ENCODE measurements around the gene LTK.

Gene LTK

DNA sequence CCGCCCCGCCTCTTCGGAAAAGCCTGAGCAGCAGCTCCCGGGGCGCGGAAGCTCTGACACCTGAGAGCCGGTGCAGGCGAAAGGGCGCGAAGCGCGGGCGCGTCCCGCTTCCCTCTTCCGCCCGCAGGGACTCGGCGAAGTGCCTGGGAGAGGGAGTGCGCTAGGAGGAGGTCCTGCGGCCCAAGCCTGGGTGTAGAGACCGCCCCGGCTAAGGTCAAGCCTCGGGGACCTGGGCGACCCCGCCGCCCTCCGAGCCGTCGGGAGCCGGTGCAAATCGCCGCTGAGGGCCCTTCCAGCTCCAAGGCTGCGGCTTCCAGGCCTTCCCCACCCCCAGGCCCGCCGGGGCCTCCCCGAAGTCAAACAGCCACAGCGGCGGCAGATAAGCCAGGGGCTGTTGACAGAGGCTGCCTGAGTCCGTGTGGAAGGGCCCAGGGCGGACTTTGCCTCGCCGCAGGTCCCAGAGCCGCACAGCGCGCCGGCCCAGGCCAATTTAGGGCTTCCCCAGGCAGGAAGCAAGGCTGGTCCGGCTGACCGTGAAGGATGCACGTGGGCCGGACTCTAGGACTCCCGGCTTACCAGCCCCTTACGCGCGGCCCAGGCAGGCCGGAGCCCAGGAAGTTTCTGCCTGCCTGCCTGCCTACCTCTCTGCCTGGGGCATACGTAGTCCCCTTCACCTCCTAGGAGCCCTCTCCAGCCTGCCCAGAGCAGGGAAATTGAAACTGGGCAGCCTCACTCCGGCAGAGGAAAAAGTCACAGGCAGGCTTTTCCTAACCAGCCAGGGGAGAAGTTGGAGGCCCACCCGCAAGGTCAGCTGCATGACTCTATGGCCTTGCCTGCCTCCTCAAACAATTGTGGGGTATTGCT, 17.7 kb downstream of the LTK start:
- DNase-seq = no peak

DNA sequence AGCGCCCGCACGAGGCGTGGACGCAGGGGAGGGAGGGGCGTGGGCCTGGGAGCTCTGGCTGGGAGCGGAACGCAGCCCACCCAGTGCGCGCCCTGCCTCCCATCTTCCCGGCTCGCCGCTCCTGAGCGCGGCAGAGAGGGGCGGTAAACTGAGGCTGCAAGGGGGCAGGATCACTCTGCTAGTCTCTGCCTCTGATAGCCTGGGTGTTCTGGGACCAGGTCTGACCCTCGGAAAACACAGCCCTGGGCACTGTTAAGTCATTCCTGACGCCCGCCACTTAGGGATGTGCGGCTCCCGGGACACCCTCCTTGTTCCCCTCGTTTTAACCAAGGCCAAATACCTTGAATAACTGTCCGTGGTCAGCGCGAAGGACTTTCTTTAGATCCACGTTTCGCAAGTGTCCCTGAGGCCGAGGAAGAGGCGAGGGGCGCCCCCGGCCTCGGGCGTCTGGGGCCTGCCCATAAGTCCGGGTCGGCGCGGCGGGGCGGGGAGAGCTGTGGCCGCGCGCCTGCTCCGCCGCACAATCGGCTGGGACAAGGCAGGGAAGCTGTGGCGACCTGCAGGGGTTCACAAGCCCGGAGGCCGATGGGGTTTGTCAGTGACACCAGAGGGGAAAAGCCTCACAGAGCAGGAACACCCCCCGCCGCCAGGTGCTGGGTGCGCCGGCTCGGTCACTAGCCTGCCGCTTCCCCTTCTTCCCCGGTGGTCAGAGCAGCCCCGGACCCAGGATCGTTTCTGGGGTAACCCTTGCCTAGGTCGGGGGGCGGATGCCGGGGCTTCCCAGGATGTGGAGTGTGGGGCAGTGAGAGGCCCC, 18.5 kb downstream of the LTK start:
- no peak for DNase-seq

DNA sequence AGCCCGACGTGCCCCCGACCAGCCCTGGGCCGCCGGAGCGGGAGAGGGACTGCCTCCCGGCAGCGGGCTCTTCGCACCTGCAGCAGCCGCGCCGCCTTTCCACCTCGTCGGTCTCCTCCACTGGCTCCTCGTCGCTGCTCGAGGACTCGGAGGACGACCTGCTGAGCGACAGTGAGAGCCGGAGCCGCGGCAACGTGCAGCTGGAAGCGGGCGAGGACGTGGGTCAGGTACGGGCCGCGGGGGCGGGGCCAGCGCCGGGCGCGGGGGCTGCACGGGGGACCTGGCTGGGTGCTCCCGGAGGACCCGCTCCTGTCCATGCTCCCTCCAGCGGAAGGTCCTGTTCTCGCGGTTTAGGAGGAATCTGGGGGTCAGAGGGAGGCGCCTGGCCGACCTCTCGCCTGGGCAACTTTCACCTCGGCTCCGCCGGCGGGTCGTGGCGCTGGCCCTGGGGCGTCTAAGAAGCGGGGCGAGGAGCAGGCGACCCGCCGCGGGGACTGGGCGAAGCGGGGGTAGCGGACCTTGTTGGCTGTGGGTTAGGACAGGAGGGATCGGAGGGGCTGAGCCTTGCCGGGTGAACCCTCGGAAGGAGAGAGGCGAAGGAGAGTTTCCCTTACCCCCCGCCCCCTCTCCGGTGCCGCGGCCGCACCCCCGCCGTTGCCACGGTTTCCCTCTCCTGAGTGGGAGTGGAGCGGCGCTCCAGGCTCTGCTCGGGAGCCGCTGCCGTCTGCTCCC, 19.3 kb downstream of the LTK start:
- no peak for DNase-seq

- no peak for DNase-seq
Measured at GRCh38 chr15:41493902-41494189, 19.8 kb downstream of the LTK start.

- peak; percentile 56 to 83 for DNase-seq
Measured at GRCh38 chr15:41493205-41493901, 20.3 kb downstream of the LTK start, which contains the start of gene ITPKA. TSS of gene ITPKA (plus strand) at chr15:41493874. CDS start at chr15:41493928, 54 bp downstream.

- DNase-seq = no peak
Measured at GRCh38 chr15:41492597-41493204, 20.9 kb downstream of the LTK start.

- DNase-seq = no peak
Measured at GRCh38 chr15:41491889-41492288, 21.7 kb downstream of the LTK start.

DNA sequence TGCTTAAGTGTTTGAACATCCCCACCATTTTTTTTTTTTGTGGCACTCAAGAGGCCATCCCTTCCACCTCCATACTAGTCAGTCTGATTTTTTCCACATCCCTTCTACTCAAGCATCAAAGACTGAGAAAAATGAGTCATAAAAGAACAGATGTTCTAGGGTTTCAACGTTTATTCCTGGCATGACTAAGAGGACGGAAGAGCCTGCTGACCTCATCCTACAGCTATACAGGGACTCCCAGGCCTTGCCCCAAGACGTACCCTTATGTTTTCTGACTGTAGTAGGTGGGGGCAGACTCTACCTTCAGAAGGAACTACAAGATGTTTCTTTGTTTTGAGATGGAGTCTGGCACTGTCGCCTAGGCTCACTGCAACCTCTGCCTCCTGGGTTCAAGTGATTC, 23.3 kb downstream of the LTK start:
- peak; percentile 88 to 95 for DNase-seq

- DNase-seq = no peak
Measured at GRCh38 chr15:41489641-41490040, 24.0 kb downstream of the LTK start.

- DNase-seq = no peak
Measured at GRCh38 chr15:41487802-41488201, 25.8 kb downstream of the LTK start.

GRCh38 chr15:41487381-41487780, 26.2 kb downstream of the LTK start:
- DNase-seq = no peak

DNA sequence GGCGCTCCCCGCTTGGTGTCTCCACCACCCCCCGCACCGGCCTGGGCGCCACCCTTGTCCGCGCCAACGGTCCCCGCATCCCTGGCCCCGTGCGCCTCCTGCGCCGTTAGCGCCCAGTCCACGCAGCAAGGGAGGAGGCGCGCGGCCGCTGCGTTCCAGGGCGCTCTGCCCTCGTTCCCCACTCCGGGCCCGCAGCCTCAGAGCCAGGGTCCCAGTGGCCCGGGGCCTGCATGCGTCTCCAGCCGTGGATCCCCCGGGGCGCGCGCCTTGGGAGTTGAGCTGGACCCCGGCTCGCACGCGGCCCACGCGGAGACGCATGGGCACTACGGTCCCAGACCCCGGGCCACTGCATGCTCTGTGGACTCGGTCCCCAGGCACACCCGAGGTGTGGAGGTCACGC, 27.3 kb downstream of the LTK start:
- no peak for DNase-seq

DNA sequence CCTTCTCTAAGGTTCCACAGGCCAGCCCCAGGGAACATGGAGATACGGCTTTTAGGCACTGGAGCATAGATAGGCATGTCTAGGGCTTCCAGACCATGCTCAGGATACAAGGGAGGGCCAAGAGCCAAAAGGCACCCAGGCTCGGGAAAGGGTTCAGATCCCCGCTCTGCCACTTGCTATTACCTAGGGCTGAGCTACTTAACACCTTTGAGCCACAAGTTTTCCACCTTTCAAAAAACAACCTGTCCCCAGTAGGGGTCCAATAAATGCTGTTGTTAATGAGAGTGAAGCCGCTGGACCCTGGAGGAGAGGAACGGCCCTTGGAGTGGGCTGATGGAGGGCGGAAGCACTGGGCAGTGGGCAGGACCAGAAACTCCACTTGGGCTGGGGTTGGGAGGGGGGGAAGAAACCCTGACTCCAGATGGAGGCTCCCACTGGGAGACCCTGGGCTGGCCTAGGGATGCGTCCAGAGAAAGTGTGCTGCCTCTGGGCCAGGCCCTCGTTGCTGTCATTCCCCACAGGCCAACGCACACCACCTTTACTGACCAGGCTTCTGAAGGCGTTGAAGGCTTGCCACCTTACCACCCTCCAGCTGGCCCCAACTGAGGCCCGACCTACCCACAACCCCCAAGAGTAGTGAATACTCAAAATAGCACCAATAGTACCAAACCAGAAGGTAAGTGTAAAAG, 28.5 kb downstream of the LTK start:
- DNase-seq = no peak

DNA sequence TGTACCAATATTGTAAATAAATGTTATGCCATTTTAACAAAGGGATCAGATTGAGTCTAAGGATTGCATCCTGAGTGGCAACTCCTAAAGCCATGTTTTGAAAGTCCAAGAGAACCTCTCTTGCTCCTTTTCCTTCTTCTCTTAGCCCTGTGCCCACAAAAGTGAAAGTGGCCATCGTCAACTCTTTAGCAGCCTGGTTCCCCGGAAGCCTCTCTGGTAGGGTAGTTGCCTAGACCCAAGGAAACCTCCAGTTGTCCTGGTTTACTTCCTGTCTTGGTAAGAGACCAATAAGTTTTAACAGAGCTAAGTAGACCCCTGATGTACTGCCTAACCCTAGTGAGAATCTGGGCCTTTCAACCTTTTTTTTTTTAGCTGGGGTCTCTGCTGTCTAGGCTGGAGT, 30.1 kb downstream of the LTK start:
- no peak for DNase-seq

DNA sequence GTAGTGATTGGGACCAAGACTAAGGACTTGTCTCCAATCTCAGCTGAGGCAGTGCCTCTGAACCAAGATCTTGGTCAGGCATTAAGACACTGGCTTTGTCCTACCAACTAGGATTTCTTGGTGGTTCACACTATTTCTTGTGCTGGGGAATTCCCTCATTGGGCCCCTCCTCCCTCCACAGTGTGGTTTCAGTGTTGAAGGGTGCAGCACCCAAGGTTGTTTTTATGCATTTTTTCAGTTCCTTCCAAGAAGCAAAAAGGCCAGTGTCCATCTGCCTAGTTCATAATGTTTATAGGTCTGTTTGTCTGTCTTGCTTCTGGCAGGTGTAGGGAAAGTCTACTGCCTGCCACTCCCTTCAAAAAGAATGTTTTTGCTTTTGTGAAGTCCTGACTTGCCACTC, 30.5 kb downstream of the LTK start:
- no peak for DNase-seq

GRCh38 chr15:41482110-41482877, 31.3 kb downstream of the LTK start:
- DNase-seq = no peak

- no peak for DNase-seq
Measured at GRCh38 chr15:41480396-41481140, 33.1 kb downstream of the LTK start.

- DNase-seq = no peak
Measured at GRCh38 chr15:41476416-41477048, 37.1 kb downstream of the LTK start.

DNA sequence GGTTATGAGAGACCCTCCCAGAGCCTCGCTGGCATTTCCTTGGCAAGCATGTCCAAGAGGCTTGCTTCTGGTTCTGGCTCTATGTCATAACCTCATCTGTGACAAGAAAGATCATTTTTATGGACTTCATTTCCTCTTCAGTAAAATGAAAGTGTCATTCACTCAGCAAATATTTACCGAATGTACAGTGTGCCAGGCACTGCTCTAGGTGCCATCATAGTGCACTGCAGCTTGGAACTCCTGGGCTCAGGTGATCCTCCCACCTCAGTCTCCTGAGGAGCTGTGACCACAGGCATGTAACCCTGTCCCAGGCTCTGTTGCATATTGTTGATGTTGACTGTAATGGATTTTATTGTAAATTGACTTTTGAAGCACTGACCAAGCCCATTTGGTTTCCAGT, 38.7 kb downstream of the LTK start:
- DNase-seq = no peak

GRCh38 chr15:41474436-41474835, 39.2 kb downstream of the LTK start:
- DNase-seq = no peak

Data from SW 1271 (cell line).